CD4-positive, alpha-beta T cell (primary cell): ENCODE measurements around the gene C1R. TPM values are rescaled to one million over a fixed set of nuclear protein-coding genes. Genes with fewer than 3 reads are reported as not detected.

ENCODE experiments used
- ATAC-seq: fragments of 200-7000 bp; cut with Tn5 transposase; one replicate; pipeline ENCODE4 v1.10.0; 2022; ENCODE audit warnings: mild to moderate bottlenecking; ENCODE audit not compliant: poor library complexity
- CTCF ChIA-PET: fragments of 350-600 bp; sonication (Branson Sonifier 250); formaldehyde crosslinking; loops from one replicate; lab custom pipeline; 2021; ENCODE audit warnings: antibody characterized with exemption, inconsistent platforms; lab: Charles Lee
- POLR2A ChIA-PET: fragments of 350-600 bp; sonication (Branson Sonifier 250); formaldehyde crosslinking; loops from one replicate; lab custom pipeline; 2021; ENCODE audit warnings: antibody characterized with exemption, inconsistent platforms; lab: Charles Lee
- DNase-seq, 14 experiments: peaks; one replicate each; pipeline ENCODE4 v3.0.0-alpha.2; 2013 to 2020; ENCODE audit warnings: mixed read lengths in 2 of 14
- H3K27ac ChIP-seq, 2 donors: one replicate each; pipeline versions ENCODE4 v1.5.1 to v1.7.0; 2013; ENCODE audit warnings: low read length in 2 of 2, low read depth in 1 of 2, mild to moderate bottlenecking in 1 of 2
- H3K27me3 ChIP-seq, 2 experiments: 1 replicate in 1 of 2; 2 replicates in 1 of 2; pipeline versions ENCODE4 v1.6.1 to v1.7.0; 2013; ENCODE audit warnings: low read length in 2 of 2, control low read depth in 1 of 2, mild to moderate bottlenecking in 1 of 2, moderate library complexity in 1 of 2; ENCODE audit not compliant: insufficient read depth in 2 of 2, control insufficient read depth in 1 of 2
- H3K36me3 ChIP-seq: one replicate; pipeline ENCODE4 v1.6.1; 2013; ENCODE audit warnings: low read length, control low read depth; ENCODE audit not compliant: insufficient read depth
- H3K4me1 ChIP-seq: one replicate; pipeline ENCODE4 v1.6.1; 2013; ENCODE audit warnings: low read length, control low read depth; ENCODE audit not compliant: insufficient read depth
- H3K4me3 ChIP-seq: one replicate; pipeline ENCODE4 v1.5.1; 2013; ENCODE audit warnings: mild to moderate bottlenecking, low read length, moderate library complexity
- H3K9me3 ChIP-seq, 2 experiments: 1 replicate in 1 of 2; 2 replicates in 1 of 2; pipeline versions ENCODE4 v1.6.1 to v1.7.0; 2013; ENCODE audit warnings: low read length in 2 of 2, mild to moderate bottlenecking in 2 of 2, control low read depth in 1 of 2, moderate library complexity in 1 of 2; ENCODE audit not compliant: control insufficient read depth in 1 of 2, insufficient read depth in 1 of 2
- H3K27ac Mint-ChIP-seq: one replicate; pipeline ENCODE4 v1.8.0; 2020; ENCODE audit warnings: mixed read lengths
- H3K27me3 Mint-ChIP-seq: one replicate; pipeline ENCODE4 v1.8.0; 2021; ENCODE audit warnings: mixed read lengths
- H3K36me3 Mint-ChIP-seq: one replicate; pipeline ENCODE4 v1.8.0; 2021; ENCODE audit warnings: low read depth, mixed read lengths
- H3K4me1 Mint-ChIP-seq: one replicate; pipeline ENCODE4 v1.8.0; 2021; ENCODE audit warnings: low read depth, mixed read lengths
- H3K4me3 Mint-ChIP-seq: one replicate; pipeline ENCODE4 v1.8.0; 2020; ENCODE audit warnings: mild to moderate bottlenecking, mixed read lengths
- H3K9me3 Mint-ChIP-seq: one replicate; pipeline ENCODE4 v1.8.0; 2020; ENCODE audit warnings: mixed read lengths
- CTCF ChIP-seq: fragments of 200-600 bp; IDR thresholded peaks from one replicate; pipeline ENCODE4 v1.8.0; 2022; ENCODE audit warnings: antibody characterized with exemption, mild to moderate bottlenecking
- intact Hi-C, 2 experiments: fragments of 100-400 bp; cut with DNase I in 1 of 2; cut with micrococcal nuclease in 1 of 2; formaldehyde crosslinking; loops; one replicate each; pipeline versions ENCODE4 v1.15.1 to v1.9.0; 2023 to 2025; cut with DNase I, micrococcal nuclease
- total RNA-seq, 174 experiments: library from RNA in 2 of 174; stranded (reverse) in 2 of 174; gene quantifications; one replicate each; pipeline ENCODE4 v1.2.3 and lab custom pipeline; 2021 to 2026

C1R gene
- total RNA-seq, 2 experiments from 2014 or later: 3.1 to 4.0 TPM

- H3K27ac Mint-ChIP-seq: no peak overlapping the region
- CTCF ChIA-PET: no interaction called here
- no peak overlapping the region for H3K27ac ChIP-seq
These were observed 57.8 kb downstream of the C1R start for GRCh38 chr12:7034464-7034863.

GRCh38 chr12:7032990-7033389 is 59.3 kb downstream of the C1R start:
- ATAC-seq (no peak), DNase-seq (no peak)
- no peaks in the 10 kb centered on the region for H3K9me3 ChIP-seq
- no peak overlapping the region for H3K27ac ChIP-seq
- intact Hi-C loops: loop anchor here in 1 of 2 experiments (5.0 kb wide), 1 partner anchor 36 kb away; no protein-coding TSS in a partner anchor
- Mint-ChIP-seq H3K9me3 (no peaks in the 10 kb centered on the region), H3K4me3 (no peak overlapping the region), H3K27ac (no peak overlapping the region), H3K36me3 (no peaks in the 10 kb centered on the region), H3K27me3 (no peaks in the 10 kb centered on the region), H3K4me1 (no peaks in the 10 kb centered on the region)
- no peaks in the 10 kb centered on the region for H3K27me3 ChIP-seq
- no peaks in the 10 kb centered on the region for H3K4me1 ChIP-seq
- no peaks in the 10 kb centered on the region for H3K36me3 ChIP-seq
- H3K4me3 ChIP-seq: no peak overlapping the region
- ChIA-PET POLR2A (interaction anchor here (0.6 kb wide), 1 partner anchor 1662 kb away, joined by 3 read pairs; no protein-coding TSS in a partner anchor), CTCF (no interaction called here)
- TF ChIP-seq CTCF: no peak

More at GRCh38 chr12:7034464-7034863, 57.8 kb downstream of the C1R start:
- ATAC-seq: no peak
- TF ChIP-seq CTCF: no peak
- Histone ChIP-seq H3K4me1 (no peaks in the 10 kb centered on the region), H3K9me3 (no peaks in the 10 kb centered on the region), H3K4me3 (no peak overlapping the region), H3K27me3 (no peaks in the 10 kb centered on the region), H3K36me3 (no peaks in the 10 kb centered on the region)
- intact Hi-C loops: loop anchor here in 1 of 2 experiments (5.0 kb wide), 1 partner anchor 37 kb away; no protein-coding TSS in a partner anchor
- POLR2A ChIA-PET: no interaction called here
- no peak for DNase-seq
- Mint-ChIP-seq H3K27me3 (no peaks in the 10 kb centered on the region), H3K4me3 (no peak overlapping the region), H3K36me3 (no peaks in the 10 kb centered on the region), H3K4me1 (no peaks in the 10 kb centered on the region), H3K9me3 (no peaks in the 10 kb centered on the region)

GRCh38 chr12:7031306-7031705 is 60.9 kb downstream of the C1R start:
- Histone ChIP-seq H3K27ac (no peak overlapping the region), H3K9me3 (no peaks in the 10 kb centered on the region), H3K27me3 (no peaks in the 10 kb centered on the region), H3K4me1 (no peaks in the 10 kb centered on the region), H3K36me3 (no peaks in the 10 kb centered on the region), H3K4me3 (no peak overlapping the region)
- ATAC-seq (no peak), DNase-seq (no peak)
- no peaks in the 10 kb centered on the region for H3K9me3 Mint-ChIP-seq
- H3K4me3 Mint-ChIP-seq: no peak overlapping the region
- H3K27ac Mint-ChIP-seq: no peak overlapping the region
- ChIA-PET POLR2A (no interaction called here), CTCF (no interaction called here)
- H3K4me1 Mint-ChIP-seq: no peaks in the 10 kb centered on the region
- no peaks in the 10 kb centered on the region for H3K36me3 Mint-ChIP-seq
- H3K27me3 Mint-ChIP-seq: no peaks in the 10 kb centered on the region
- TF ChIP-seq CTCF: no peak
- intact Hi-C loops: loop anchor here in 1 of 2 experiments (5.0 kb wide), 1 partner anchor 34 kb away; no protein-coding TSS in a partner anchor

Other genes with a start within 250 kb of the C1R start
- gene CDCA3, start 241.2 kb downstream of the C1R start, total RNA-seq: under 1 TPM; 0.80 to 0.89 TPM
- gene USP5, start 240.3 kb downstream of the C1R start, total RNA-seq: 10 to 100 TPM; 31.8 to 33.4 TPM
- gene TPI1, start 224.9 kb downstream of the C1R start, total RNA-seq: 10 to 100 TPM; 46.8 to 48.7 TPM
- 1 to 10 TPM; 3.2 to 3.3 TPM for gene SPSB2, start 219.1 kb downstream of the C1R start, total RNA-seq
- 1 to 10 TPM; 3.2 to 4.7 TPM for gene LRRC23, start 187.6 kb downstream of the C1R start, total RNA-seq
- 100 to 1,000 TPM in 1 of 2 experiments, 10 to 100 TPM in 1; 85.6 to 103 TPM for gene ENO2, start 177.9 kb downstream of the C1R start, total RNA-seq
- gene ATN1, start 164.5 kb downstream of the C1R start, total RNA-seq: 10 to 100 TPM; 28.7 to 29.6 TPM
- gene RNU7-1, start 148.6 kb downstream of the C1R start, total RNA-seq: not detected
- gene C12orf57, start 148.4 kb downstream of the C1R start, total RNA-seq: 100 to 1,000 TPM; 305 to 311 TPM
- 10 to 100 TPM; 79.0 to 83.5 TPM for gene PTPN6, start 141.1 kb downstream of the C1R start, total RNA-seq
- gene PHB2, start 121.8 kb downstream of the C1R start, total RNA-seq: 100 to 1,000 TPM; 138 to 147 TPM
- gene EMG1, start 121.5 kb downstream of the C1R start, total RNA-seq: 10 to 100 TPM; 33.9 to 34.8 TPM
- 10 to 100 TPM; 11.8 to 14.8 TPM for gene LPCAT3, start 74.0 kb downstream of the C1R start, total RNA-seq
- 1 to 10 TPM; 3.8 to 4.6 TPM for gene C1S, start 31.7 kb downstream of the C1R start, total RNA-seq
- gene C1RL, start 16.8 kb upstream of the C1R start, total RNA-seq: 10 to 100 TPM; 12.2 to 14.1 TPM
- gene RBP5, start 36.4 kb upstream of the C1R start, total RNA-seq: not detected
- 10 to 100 TPM; 29.1 to 33.9 TPM for gene CLSTN3, start 37.9 kb upstream of the C1R start, total RNA-seq
- gene PEX5, start 97.2 kb upstream of the C1R start, total RNA-seq: 10 to 100 TPM; 22.9 TPM
- gene ACSM4, start 211.6 kb upstream of the C1R start, total RNA-seq: not detected